Heart left ventricle (tissue), 13 donors: Measurements from ENCODE around the gene LSM5.

Experiments
- CTCF ChIP-seq, 12 donors: fragments of 200-600 bp; sonication (generic) in 4 of 12; IDR thresholded peaks; one replicate each; pipeline versions ENCODE4 v1.5.0 to v1.8.0; 2018 to 2022; ENCODE audit warnings: antibody characterized with exemption in 12 of 12, mild to moderate bottlenecking in 5 of 12
- POLR2A ChIP-seq, 2 donors: fragments of 450-650 bp; IDR thresholded peaks; one replicate each; pipeline ENCODE4 v1.6.1; 2017; ENCODE audit warnings: antibody characterized with exemption in 2 of 2, mild to moderate bottlenecking in 2 of 2, moderate library complexity in 2 of 2
- donor health status: ischemic (EF 13 %, LVEDD 7.1; RV severe dilation, severe dysfunction).
- donor health status: DM: no; HTN: yes; CAD: no.
- donor health status: DM: no; HTN: no; CAD: no.
- donor health status: ischemic (EF 25% LVEDD 6.9; RV normal size, moderate dysfunction).
- donor health status: ischemic (EF 25% LVEDD 5.7; RV mildly dilated, moderate dysfunction).
- donor health status: ischemic (EF 35%, LVEDD 5.7; RV mildly dilated, moderate dysfunction).
- donor health status: nonischemic (EF 11% LVEDD 7.7; RV severe dilation, severe dysfunction).
- donor health status: DM: yes; HTN: yes; CAD: no.
- donor health status: PGD.
- donor health status: ischemic (EF 29% LVEDD 5.4; RV normal size, mild dysfunction).
- donor health status: nonischemic (EF 23%, LVEDD 6.1; RV moderate dilation, normal function).

DNA sequence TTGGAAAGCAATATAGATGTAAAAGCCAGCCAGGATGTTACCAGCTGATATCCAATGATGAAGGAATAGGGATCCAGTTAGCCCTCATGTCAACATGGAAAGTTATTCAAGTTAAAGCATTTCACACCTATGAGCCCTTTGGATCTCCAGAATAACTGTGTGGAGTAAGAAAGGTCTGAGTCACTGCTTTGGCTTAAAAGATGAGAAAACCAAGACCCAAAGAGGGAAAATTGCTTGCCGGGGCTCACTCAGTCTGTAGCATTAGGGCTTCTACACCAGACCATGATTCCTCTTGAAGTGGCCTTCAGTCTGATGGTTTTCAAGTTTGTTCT, 12.6 kb downstream of the LSM5 start:
- TF ChIP-seq CTCF (IDR thresholded peaks at IDR 0.05), result no peak
- no peak for TF ChIP-seq POLR2A (IDR thresholded peaks at IDR 0.05)
